LNCaP clone FGC (cell line): ENCODE measurements around the gene PTTG2.

Experiments used
- DNase-seq: peaks from one replicate; pipeline ENCODE4 v3.0.0-alpha.2; 2011; ENCODE audit warnings: low read depth
- H3K4me3 ChIP-seq: 2 replicates; pipeline ENCODE4 v1.5.1; 2011; ENCODE audit warnings: mild to moderate bottlenecking, low read depth, low read length, control low read depth
- CTCF ChIP-seq: IDR thresholded peaks from 2 replicates; pipeline ENCODE4 v1.5.1; 2012; ENCODE audit warnings: mild to moderate bottlenecking; ENCODE audit not compliant: control insufficient read depth, insufficient read depth; ENCODE audit errors: extremely low read depth

PTTG2 gene

GRCh38 chr4:37982736-37983135 is 22.5 kb downstream of the PTTG2 start:
- no peak for DNase-seq
- H3K4me3 ChIP-seq: no peak overlapping the region
- no peak for TF ChIP-seq CTCF

- TF ChIP-seq CTCF: no peak
- no peak for DNase-seq
- H3K4me3 ChIP-seq: no peak overlapping the region
Observed at GRCh38 chr4:37983951-37984350, 23.8 kb downstream of the PTTG2 start.

- no peak overlapping the region for H3K4me3 ChIP-seq
- DNase-seq: no peak
- no peak for TF ChIP-seq CTCF
Observed at GRCh38 chr4:37985730-37986275, 25.6 kb downstream of the PTTG2 start.

- no peak for DNase-seq
- no peak overlapping the region for H3K4me3 ChIP-seq
- TF ChIP-seq CTCF: no peak
Observed at GRCh38 chr4:37988670-37989069, 28.5 kb downstream of the PTTG2 start.

GRCh38 chr4:37989398-37990260 is 29.4 kb downstream of the PTTG2 start:
- no peak overlapping the region for H3K4me3 ChIP-seq
- DNase-seq: no peak
- no peak for TF ChIP-seq CTCF

GRCh38 chr4:37990731-37991245 is 30.6 kb downstream of the PTTG2 start:
- no peak for DNase-seq
- TF ChIP-seq CTCF: no peak
- no peak overlapping the region for H3K4me3 ChIP-seq
